SK-N-SH (cell line): ENCODE data around the gene MGAT5B. TPM values are rescaled to one million over a fixed set of nuclear protein-coding genes. Genes with fewer than 3 reads are reported as not detected.

ENCODE experiments used
- CTCF ChIA-PET: fragments of 300-600, 350-600 bp; formaldehyde crosslinking; extraction: SDS; loops from one replicate; lab custom pipeline; 2021; lab: Yijun Ruan, JAX
- POLR2A ChIA-PET: fragments of 350-600 bp; sonication (Branson Sonifier 250); formaldehyde crosslinking; extraction: SDS; loops from one replicate; lab custom pipeline; 2020; ENCODE audit warnings: antibody characterized with exemption, inconsistent platforms; lab: Yijun Ruan, JAX
- DNase-seq: peaks from one replicate; pipeline ENCODE4 v3.0.0; 2012
- H2AFZ ChIP-seq: fragments of 200-600 bp; sonication (generic); 2 replicates; pipeline ENCODE4 v1.8.1; 2016; ENCODE audit warnings: antibody characterized with exemption, mild to moderate bottlenecking, low read depth
- H3F3A ChIP-seq: fragments of 200-600 bp; sonication (generic); replicated peaks from 2 replicates; pipeline ENCODE3; 2016; ENCODE audit warnings: antibody characterized with exemption, mild to moderate bottlenecking; ENCODE audit not compliant: insufficient read depth
- H3K27ac ChIP-seq, 2 experiments: fragments of 200-500 bp in 1 of 2; fragments of 200-600 bp in 1 of 2; sonication (Bioruptor generic) in 1 of 2; sonication (generic), shearing (Covaris generic) in 1 of 2; 2 replicates each; pipeline versions ENCODE4 v1.5.1 to v1.6.1; 2014 to 2016; ENCODE audit warnings: low read depth in 2 of 2, inconsistent platforms in 1 of 2, low read length in 1 of 2, mild to moderate bottlenecking in 1 of 2, mixed read lengths in 1 of 2
- H3K27me3 ChIP-seq: fragments of 200-600 bp; sonication (generic), shearing (Covaris generic); 2 replicates; pipeline ENCODE4 v1.6.1; 2016; ENCODE audit warnings: mixed run types; ENCODE audit not compliant: insufficient read depth
- H3K36me3 ChIP-seq, 2 experiments: fragments of 200-500 bp in 1 of 2; fragments of 200-600 bp in 1 of 2; sonication (Bioruptor generic) in 1 of 2; sonication (generic) in 1 of 2; replicated peaks in 1 of 2; 2 replicates each; pipeline versions ENCODE3 to v1.5.1; 2014 to 2016; ENCODE audit warnings: low read length in 1 of 2, mild to moderate bottlenecking in 1 of 2; ENCODE audit not compliant: insufficient read depth in 2 of 2, control insufficient read depth in 1 of 2
- H3K4me1 ChIP-seq, 2 experiments: fragments of 200-500 bp in 1 of 2; fragments of 200-600 bp in 1 of 2; sonication (Bioruptor generic) in 1 of 2; sonication (generic), shearing (Covaris generic) in 1 of 2; 2 replicates each; pipeline versions ENCODE4 v1.5.1 to v1.6.1; 2014 to 2016; ENCODE audit warnings: low read depth in 1 of 2, low read length in 1 of 2, mixed run types in 1 of 2; ENCODE audit not compliant: insufficient read depth in 2 of 2, control insufficient read depth in 1 of 2
- H3K4me2 ChIP-seq: fragments of 200-600 bp; sonication (generic), shearing (Covaris generic); 2 replicates; pipeline ENCODE4 v1.6.1; 2017; ENCODE audit warnings: mixed run types
- H3K4me3 ChIP-seq, 2 experiments: fragments of 200-500 bp in 1 of 2; fragments of 200-600 bp in 1 of 2; sonication (Bioruptor generic) in 1 of 2; sonication (generic), shearing (Covaris generic) in 1 of 2; 2 replicates each; pipeline versions ENCODE4 v1.5.1 to v1.8.1; 2014 to 2016; ENCODE audit warnings: low read depth in 2 of 2, inconsistent platforms in 1 of 2, low read length in 1 of 2, mild to moderate bottlenecking in 1 of 2, mixed read lengths in 1 of 2, moderate library complexity in 1 of 2
- H3K79me2 ChIP-seq: fragments of 200-600 bp; sonication (generic); 2 replicates; pipeline ENCODE4 v1.8.1; 2017; ENCODE audit warnings: mild to moderate bottlenecking; ENCODE audit not compliant: insufficient read depth
- H3K9ac ChIP-seq: fragments of 200-600 bp; sonication (generic); 2 replicates; pipeline ENCODE4 v1.6.1; 2017; ENCODE audit warnings: mixed run types
- H3K9me2 ChIP-seq: fragments of 200-600 bp; sonication (generic); 2 replicates; pipeline ENCODE4 v1.6.1; 2017; ENCODE audit warnings: mixed run types
- H3K9me3 ChIP-seq: fragments of 200-600 bp; sonication (generic); 2 replicates; pipeline ENCODE4 v1.6.1; 2017; ENCODE audit warnings: mixed run types, mild to moderate bottlenecking, moderate library complexity
- H4K20me1 ChIP-seq: fragments of 200-600 bp; sonication (generic); 2 replicates; pipeline ENCODE4 v1.6.1; 2017; ENCODE audit warnings: mild to moderate bottlenecking, mixed run types; ENCODE audit not compliant: insufficient read depth
- CTCF ChIP-seq: fragments of 200-600 bp; sonication (generic); IDR thresholded peaks from 2 replicates; pipeline ENCODE4 v1.6.1; 2017; ENCODE audit warnings: antibody characterized with exemption, mild to moderate bottlenecking, moderate library complexity
- ELF1 ChIP-seq: IDR thresholded peaks from 2 replicates; pipeline ENCODE4 v1.4.0; 2012
- EP300 ChIP-seq, 2 experiments: IDR thresholded peaks; 2 replicates each; pipeline versions ENCODE4 v1.4.0 to v1.6.1; 2012; ENCODE audit warnings: borderline replicate concordance in 1 of 2, low read depth in 1 of 2, low read length in 1 of 2
- EZH2phosphoT487 ChIP-seq: fragments of 200-600 bp; sonication (generic); IDR thresholded peaks from 2 replicates; pipeline ENCODE4 v1.6.1; 2017; ENCODE audit warnings: low read depth, mixed run types, mild to moderate bottlenecking, antibody characterized with exemption, moderate library complexity, borderline replicate concordance
- FOSL2 ChIP-seq: IDR thresholded peaks from 2 replicates; pipeline ENCODE4 v1.4.0; 2012; ENCODE audit warnings: low read depth, mild to moderate bottlenecking, moderate library complexity, borderline replicate concordance
- FOXJ3 ChIP-seq: sonication (generic); formaldehyde crosslinking; IDR thresholded peaks from 2 replicates; pipeline ENCODE4 v1.5.1; 2020; ENCODE audit warnings: mild to moderate bottlenecking, missing genetic modification reagents
- FOXM1 ChIP-seq: IDR thresholded peaks from 2 replicates; pipeline ENCODE4 v1.4.0; 2012; ENCODE audit warnings: low read depth, mild to moderate bottlenecking
- GATA2 ChIP-seq: sonication (generic); formaldehyde crosslinking; IDR thresholded peaks from 2 replicates; pipeline ENCODE4 v1.5.0; 2020; ENCODE audit warnings: mild to moderate bottlenecking, missing genetic modification reagents
- IRF3 ChIP-seq: fragments of 150-350 bp; IDR thresholded peaks from 2 replicates; pipeline ENCODE4 v1.6.1; 2016; ENCODE audit warnings: mild to moderate bottlenecking, low read depth, low read length
- JUND ChIP-seq: IDR thresholded peaks from 2 replicates; pipeline ENCODE4 v1.4.0; 2012
- NFIC ChIP-seq: IDR thresholded peaks from 2 replicates; pipeline ENCODE4 v1.4.0; 2012; ENCODE audit warnings: borderline replicate concordance
- POLR2AphosphoS5 ChIP-seq: IDR thresholded peaks from 2 replicates; pipeline ENCODE4 v1.6.1; 2012; ENCODE audit warnings: low read depth, low read length
- RCOR1 ChIP-seq: fragments of 150-350 bp; IDR thresholded peaks from 2 replicates; pipeline ENCODE4 v1.6.1; 2017; ENCODE audit warnings: antibody characterized with exemption, low read length
- RXRA ChIP-seq: IDR thresholded peaks from 2 replicates; pipeline ENCODE4 v1.4.0; 2012; ENCODE audit warnings: low read depth, mild to moderate bottlenecking, borderline replicate concordance
- SMC3 ChIP-seq: IDR thresholded peaks from 2 replicates; pipeline ENCODE4 v1.6.1; 2012; ENCODE audit warnings: low read depth, low read length, improper control_type of control experiment
- TAF1 ChIP-seq: IDR thresholded peaks from 2 replicates; pipeline ENCODE4 v1.6.1; 2012; ENCODE audit warnings: low read depth, mild to moderate bottlenecking, low read length, moderate library complexity, borderline replicate concordance
- TCF12 ChIP-seq: IDR thresholded peaks from 2 replicates; pipeline ENCODE4 v1.4.0; 2012
- TEAD4 ChIP-seq: IDR thresholded peaks from 2 replicates; pipeline ENCODE4 v1.4.0; 2012; ENCODE audit warnings: mild to moderate bottlenecking, borderline replicate concordance; ENCODE audit not compliant: insufficient read depth
- WGBS: methylation state at CpG from one replicate; pipeline ENCODE4 v1.1.6; 2017; ENCODE audit warnings: low lambda C conversion rate; 5-methylcytosine and 5-hydroxymethylcytosine counted together
- polyA plus RNA-seq, 3 experiments: library from polyadenylated mRNA; depleted of rRNA; stranded (reverse); fragments of >200 nt; gene quantifications; 2 replicates each; pipeline ENCODE4 v1.2.3, GENCODE V29; 2012
- TF ChIP-seq, protein P1 (sequence below): IDR thresholded peaks from 2 replicates; pipeline ENCODE4 v1.4.0; 2012; ENCODE audit warnings: low read depth, borderline replicate concordance

MGAT5B gene
- polyA plus RNA-seq, 1 of the 3 experiments (the other 2 are of a cell fraction), result 13.8 TPM

- POLR2A ChIA-PET, result no interaction called here
- Histone ChIP-seq H3F3A (no peaks in the 10 kb centered on the region), H2AFZ (no peak overlapping the region), H3K36me3 (peaks cover 2 to 19% of the 10 kb centered on the region in 2 experiments), H3K9me2 (no peaks in the 10 kb centered on the region), H3K9me3 (no peaks in the 10 kb centered on the region), H3K79me2 (peaks cover 12% of the 10 kb centered on the region), H3K27ac (no peak overlapping the region), H3K4me2 (no peak overlapping the region)
- 97% methylated on average over 14 of the region's 14 CpGs for WGBS
- TF ChIP-seq, protein P1, sequence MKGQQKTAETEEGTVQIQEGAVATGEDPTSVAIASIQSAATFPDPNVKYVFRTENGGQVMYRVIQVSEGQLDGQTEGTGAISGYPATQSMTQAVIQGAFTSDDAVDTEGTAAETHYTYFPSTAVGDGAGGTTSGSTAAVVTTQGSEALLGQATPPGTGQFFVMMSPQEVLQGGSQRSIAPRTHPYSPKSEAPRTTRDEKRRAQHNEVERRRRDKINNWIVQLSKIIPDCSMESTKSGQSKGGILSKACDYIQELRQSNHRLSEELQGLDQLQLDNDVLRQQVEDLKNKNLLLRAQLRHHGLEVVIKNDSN, result no peak
- TF ChIP-seq TEAD4, result no peak
- TF ChIP-seq FOXJ3 (CRISPR knock-in tag), result no peak
- TF ChIP-seq JUND, result no peak
- no peak for TF ChIP-seq NFIC
- TF ChIP-seq CTCF, result no peak
- no peak for TF ChIP-seq IRF3
- TF ChIP-seq SMC3, result no peak
- TF ChIP-seq ELF1, result no peak
- no peak for TF ChIP-seq GATA2 (CRISPR knock-in tag)
- no peak for TF ChIP-seq TAF1
- no peak for TF ChIP-seq EZH2phosphoT487
- no peak for TF ChIP-seq FOSL2
- TF ChIP-seq FOXM1, result no peak
- TF ChIP-seq RCOR1, result no peak
- TF ChIP-seq EP300 (IDR thresholded peaks at IDR 0.05; ENCODE audit: borderline replicate concordance in 1 of 2, low read depth in 1 of 2, low read length in 1 of 2), result no peak
- TF ChIP-seq TCF12, result no peak
- no peak for TF ChIP-seq POLR2AphosphoS5
- TF ChIP-seq RXRA, result no peak
- TF ChIP-seq, all 33 proteins: peak for 0
- H4K20me1 ChIP-seq, result peaks cover 26% of the 10 kb centered on the region; the same call in 1 of the 2 replicates
- CTCF ChIA-PET, result interaction anchor here (1.2 to 6.2 kb wide), 11 partner anchors 10 to 368 kb away, joined by 3 to 56 read pairs (median 5); partner anchors contain the start of gene MGAT5B
- no peaks in the 10 kb centered on the region for H3K4me1 ChIP-seq
- H3K9ac ChIP-seq, result no peak overlapping the region
- no peaks in the 10 kb centered on the region for H3K27me3 ChIP-seq
- no peak for DNase-seq
- no peak overlapping the region for H3K4me3 ChIP-seq
These were observed 11.1 kb downstream of the MGAT5B start for GRCh38 chr17:76879254-76879653.
